PC-9 (cell line): ENCODE results near the gene MAST4. TPM values are rescaled to one million over a fixed set of nuclear protein-coding genes. Genes with fewer than 3 reads are reported as not detected.
A peak's percentile ranks its signal among the peaks of the same experiment; 100 is the strongest.

Source experiments
- BruUV-seq: library from RNA; stranded (reverse); fragments of 400-500 nt; replicated peaks from 2 replicates; lab custom pipeline; 2021; lab: Mats Ljungman, UMichigan
- CTCF ChIA-PET: fragments of 300-600 bp; sonication (Branson Sonifier 250); formaldehyde crosslinking; loops from one replicate; lab custom pipeline; 2022; ENCODE audit warnings: antibody characterized with exemption; lab: Charles Lee
- POLR2A ChIA-PET: fragments of 300-600 bp; sonication (Branson Sonifier 250); formaldehyde crosslinking; loops from one replicate; lab custom pipeline; 2022; ENCODE audit warnings: antibody characterized with exemption; ENCODE audit not compliant: unreplicated experiment; lab: Charles Lee
- DNase-seq, 2 experiments: peaks; one replicate each; pipeline versions ENCODE4 v3.0.0 to v3.0.0-alpha.2; 2015 to 2022; ENCODE audit warnings: mixed read lengths in 1 of 2
- H2AFZ ChIP-seq: fragments of 200-600 bp; sonication (generic); 2 replicates; pipeline ENCODE4 v1.8.1; 2017; ENCODE audit warnings: antibody characterized with exemption
- H3F3A ChIP-seq: fragments of 200-600 bp; sonication (generic); 2 replicates; pipeline ENCODE4 v1.8.1; 2017; ENCODE audit warnings: antibody characterized with exemption, mild to moderate bottlenecking, low read depth; ENCODE audit not compliant: insufficient read depth
- H3K27ac ChIP-seq: fragments of 200-600 bp; sonication (generic); 2 replicates; pipeline ENCODE4 v1.6.1; 2016; ENCODE audit warnings: mixed run types
- H3K27me3 ChIP-seq: fragments of 200-600 bp; sonication (generic); 2 replicates; pipeline ENCODE4 v1.6.1; 2016; ENCODE audit warnings: low read depth, mixed run types; ENCODE audit not compliant: insufficient read depth
- H3K36me3 ChIP-seq: fragments of 200-600 bp; sonication (generic); 2 replicates; pipeline ENCODE4 v1.6.1; 2016; ENCODE audit warnings: low read depth, mixed run types
- H3K4me1 ChIP-seq: fragments of 200-600 bp; sonication (generic); replicated peaks from 2 replicates; pipeline ENCODE4 v1.6.1; 2016; ENCODE audit warnings: mixed run types; ENCODE audit not compliant: insufficient read depth
- H3K4me2 ChIP-seq: fragments of 200-600 bp; sonication (generic); 2 replicates; pipeline ENCODE4 v1.6.1; 2017; ENCODE audit warnings: mixed run types
- H3K4me3 ChIP-seq: fragments of 200-600 bp; sonication (generic); 2 replicates; pipeline ENCODE4 v1.6.1; 2016; ENCODE audit warnings: mixed run types
- H3K79me2 ChIP-seq: fragments of 200-600 bp; sonication (generic); 2 replicates; pipeline ENCODE4 v1.6.1; 2017; ENCODE audit warnings: low read depth, mixed run types
- H3K9me2 ChIP-seq: fragments of 200-600 bp; sonication (generic); 2 replicates; pipeline ENCODE4 v1.8.1; 2017; ENCODE audit warnings: mild to moderate bottlenecking; ENCODE audit not compliant: insufficient read depth
- H3K9me3 ChIP-seq: fragments of 200-600 bp; sonication (generic); 2 replicates; pipeline ENCODE4 v1.8.1; 2016; ENCODE audit warnings: low read depth; ENCODE audit not compliant: insufficient read depth
- H4K20me1 ChIP-seq: fragments of 200-600 bp; sonication (generic); 2 replicates; pipeline ENCODE4 v1.8.1; 2017; ENCODE audit not compliant: insufficient read depth
- EZH2 ChIP-seq: fragments of 200-600 bp; sonication (generic); IDR thresholded peaks from 2 replicates; pipeline ENCODE4 v1.8.0; 2017; ENCODE audit warnings: antibody characterized with exemption, low read depth
- intact Hi-C: fragments of 100-400 bp; cut with micrococcal nuclease; formaldehyde crosslinking; loops from one replicate; pipeline ENCODE4 v1.10.0; 2022; ENCODE audit not compliant: unreplicated experiment
- total RNA-seq: library from RNA; stranded (reverse); gene quantifications from 2 replicates; pipeline ENCODE4 v1.2.3, GENCODE V29; 2021
- TF ChIP-seq, protein P1 (sequence below): fragments of 200-600 bp; sonication (generic); conservative IDR thresholded peaks from 2 replicates; pipeline ENCODE4 v1.6.1; 2017; ENCODE audit warnings: mixed run types, antibody characterized with exemption, mild to moderate bottlenecking, moderate library complexity

Gene MAST4
- total RNA-seq, 1 experiment from 2014 or later, result 19.3 TPM

DNA sequence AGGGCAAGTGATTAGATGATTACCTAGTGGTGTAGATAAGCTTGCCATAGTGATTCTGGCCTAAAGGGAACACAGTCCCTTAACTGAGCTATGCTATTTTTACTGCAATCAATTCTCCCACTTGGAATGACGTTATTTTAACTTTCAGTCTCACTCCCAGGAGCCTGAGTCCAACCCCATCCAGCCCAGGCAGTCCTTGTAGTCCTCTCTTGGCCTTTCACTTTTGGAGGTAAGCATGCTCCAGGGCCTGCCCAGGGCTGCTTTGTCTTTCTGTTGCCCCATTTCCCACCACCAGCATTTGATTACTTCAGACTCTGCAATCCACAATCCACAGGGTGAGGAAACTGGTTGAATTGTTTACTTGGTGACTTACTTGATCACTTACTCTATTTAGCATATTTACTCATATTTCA is 367.4 kb downstream of the MAST4 start:
- H3K4me2 ChIP-seq, result peak overlapping the region; percentile 40
- CTCF ChIA-PET, result no interaction called here
- BruUV-seq, result no TSS peak
- peaks cover 50% of the 10 kb centered on the region for H3K4me1 ChIP-seq
- H3K4me3 ChIP-seq, result 0 out of 2 replicates have a peak overlapping the region, but pooled peaks have one; percentile 6
- peaks cover 24% of the 10 kb centered on the region for H3F3A ChIP-seq
- no peaks in the 10 kb centered on the region for H3K27me3 ChIP-seq
- H2AFZ ChIP-seq, result peak overlapping the region; percentile 17; the same call in 1 of the 2 replicates
- no peaks in the 10 kb centered on the region for H4K20me1 ChIP-seq
- intact Hi-C loops, result no loop called here
- H3K79me2 ChIP-seq, result no peaks in the 10 kb centered on the region
- peak; percentile 12 to 89 for DNase-seq
- H3K9me2 ChIP-seq, result no peaks in the 10 kb centered on the region
- no peaks in the 10 kb centered on the region for H3K9me3 ChIP-seq
- POLR2A ChIA-PET, result interaction anchor here (0.6 kb wide), 1 partner anchor 259 kb away, joined by 3 read pairs; no protein-coding TSS in a partner anchor
- no peaks in the 10 kb centered on the region for H3K36me3 ChIP-seq
- TF ChIP-seq, protein P1, sequence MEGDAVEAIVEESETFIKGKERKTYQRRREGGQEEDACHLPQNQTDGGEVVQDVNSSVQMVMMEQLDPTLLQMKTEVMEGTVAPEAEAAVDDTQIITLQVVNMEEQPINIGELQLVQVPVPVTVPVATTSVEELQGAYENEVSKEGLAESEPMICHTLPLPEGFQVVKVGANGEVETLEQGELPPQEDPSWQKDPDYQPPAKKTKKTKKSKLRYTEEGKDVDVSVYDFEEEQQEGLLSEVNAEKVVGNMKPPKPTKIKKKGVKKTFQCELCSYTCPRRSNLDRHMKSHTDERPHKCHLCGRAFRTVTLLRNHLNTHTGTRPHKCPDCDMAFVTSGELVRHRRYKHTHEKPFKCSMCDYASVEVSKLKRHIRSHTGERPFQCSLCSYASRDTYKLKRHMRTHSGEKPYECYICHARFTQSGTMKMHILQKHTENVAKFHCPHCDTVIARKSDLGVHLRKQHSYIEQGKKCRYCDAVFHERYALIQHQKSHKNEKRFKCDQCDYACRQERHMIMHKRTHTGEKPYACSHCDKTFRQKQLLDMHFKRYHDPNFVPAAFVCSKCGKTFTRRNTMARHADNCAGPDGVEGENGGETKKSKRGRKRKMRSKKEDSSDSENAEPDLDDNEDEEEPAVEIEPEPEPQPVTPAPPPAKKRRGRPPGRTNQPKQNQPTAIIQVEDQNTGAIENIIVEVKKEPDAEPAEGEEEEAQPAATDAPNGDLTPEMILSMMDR, result no peak
- no peak for TF ChIP-seq EZH2
- H3K27ac ChIP-seq, result peak overlapping the region; percentile 84

GRCh38 chr5:66966439-66966838 is 370.2 kb downstream of the MAST4 start:
- intact Hi-C loops, result no loop called here
- Histone ChIP-seq H3K27me3 (no peaks in the 10 kb centered on the region), H4K20me1 (no peaks in the 10 kb centered on the region), H3K4me1 (peaks cover 22% of the 10 kb centered on the region), H3K36me3 (no peaks in the 10 kb centered on the region), H2AFZ (no peak overlapping the region), H3K9me2 (no peaks in the 10 kb centered on the region), H3K4me2 (no peak overlapping the region), H3K9me3 (no peaks in the 10 kb centered on the region), H3K4me3 (no peak overlapping the region), H3K27ac (no peak overlapping the region), H3F3A (peaks cover 6% of the 10 kb centered on the region; the same call in 1 of the 2 replicates), H3K79me2 (no peaks in the 10 kb centered on the region)
- POLR2A ChIA-PET, result no interaction called here
- CTCF ChIA-PET, result no interaction called here
- no TSS peak for BruUV-seq
- DNase-seq, result no peak
- no peak for TF ChIP-seq EZH2
- TF ChIP-seq, protein P1, result no peak

DNA sequence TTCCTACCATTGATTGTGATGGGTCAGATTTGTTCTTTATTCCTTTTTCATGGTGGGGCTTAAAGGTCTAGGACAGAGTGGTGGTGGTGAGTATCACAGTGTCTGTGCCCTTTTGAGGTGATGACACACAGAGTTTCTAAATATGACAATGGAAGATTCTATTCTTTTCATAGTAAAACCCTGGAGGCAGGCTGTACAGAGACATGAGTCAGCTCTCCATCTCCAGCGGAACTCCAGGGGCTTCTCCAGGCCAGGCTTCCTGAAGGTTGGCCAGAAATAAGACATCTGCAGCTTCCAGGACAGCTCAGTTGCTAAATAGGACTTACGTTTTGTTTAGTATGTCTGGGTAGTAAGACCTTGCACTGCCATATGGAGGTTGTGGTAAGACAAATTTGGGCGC is 370.9 kb downstream of the MAST4 start:
- BruUV-seq, result no TSS peak
- DNase-seq, result no peak
- peaks cover 6% of the 10 kb centered on the region; the same call in 1 of the 2 replicates for H3F3A ChIP-seq
- intact Hi-C loops, result no loop called here
- CTCF ChIA-PET, result no interaction called here
- H3K36me3 ChIP-seq, result no peaks in the 10 kb centered on the region
- TF ChIP-seq EZH2, result no peak
- H3K9me2 ChIP-seq, result no peaks in the 10 kb centered on the region
- H3K4me3 ChIP-seq, result no peak overlapping the region
- H2AFZ ChIP-seq, result no peak overlapping the region
- no peaks in the 10 kb centered on the region for H3K9me3 ChIP-seq
- H3K27me3 ChIP-seq, result no peaks in the 10 kb centered on the region
- no peaks in the 10 kb centered on the region for H4K20me1 ChIP-seq
- no peak overlapping the region for H3K27ac ChIP-seq
- H3K4me2 ChIP-seq, result no peak overlapping the region
- POLR2A ChIA-PET, result no interaction called here
- peaks cover 22% of the 10 kb centered on the region for H3K4me1 ChIP-seq
- H3K79me2 ChIP-seq, result no peaks in the 10 kb centered on the region
